ENCODE measurements around the gene RUNX2.
"Not testable (repeated sequence)": the region's sequence is repeated elsewhere in the genome, so short reads cannot be mapped to it uniquely, and the experiment has no call there.

RUNX2 gene

DNA sequence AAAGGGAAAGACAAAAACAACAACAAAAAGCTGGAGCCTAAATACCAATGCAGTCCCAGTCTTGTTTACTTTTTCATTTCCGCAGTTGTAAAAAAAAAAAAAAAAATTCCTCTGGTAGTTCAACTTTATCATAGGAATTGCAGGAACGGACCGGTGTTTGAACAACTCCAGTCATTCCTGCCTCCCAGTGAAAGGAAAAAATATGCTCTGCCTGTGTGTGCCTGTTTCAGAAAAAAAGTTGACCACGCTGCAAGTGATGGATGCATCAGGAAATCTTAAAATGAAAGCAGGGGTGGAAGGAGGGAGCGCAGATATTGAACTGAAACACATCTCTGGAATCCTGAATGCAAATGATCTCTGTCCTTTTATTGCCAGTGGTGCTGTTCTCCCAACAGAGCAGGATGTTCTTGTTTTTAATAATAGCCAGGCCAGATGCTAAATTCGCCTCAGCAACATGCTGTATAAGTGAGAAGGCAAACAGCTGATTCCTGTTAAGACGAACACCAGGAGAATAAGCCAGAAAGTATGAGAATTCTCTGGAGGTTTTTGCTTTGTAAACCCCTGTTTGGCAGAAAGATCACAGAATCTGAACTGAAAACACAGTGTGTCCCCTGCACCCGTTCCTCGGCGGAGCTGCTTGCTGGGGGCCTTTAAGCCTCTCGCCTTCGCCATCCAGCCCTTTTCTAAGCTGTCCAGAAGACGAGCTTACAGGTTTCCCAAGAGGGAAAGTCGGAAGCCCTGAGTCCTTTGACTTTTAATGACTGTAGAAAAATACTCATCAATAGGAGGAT is 228.0 kb downstream of the RUNX2 start:
- no peak for DNase-seq (ENCODE audit: low read depth, low spot score)

GRCh38 chr6:45556828-45557227 is 228.7 kb downstream of the RUNX2 start:
- DNase-seq (ENCODE audit: low read depth, low spot score), result no peak

DNA sequence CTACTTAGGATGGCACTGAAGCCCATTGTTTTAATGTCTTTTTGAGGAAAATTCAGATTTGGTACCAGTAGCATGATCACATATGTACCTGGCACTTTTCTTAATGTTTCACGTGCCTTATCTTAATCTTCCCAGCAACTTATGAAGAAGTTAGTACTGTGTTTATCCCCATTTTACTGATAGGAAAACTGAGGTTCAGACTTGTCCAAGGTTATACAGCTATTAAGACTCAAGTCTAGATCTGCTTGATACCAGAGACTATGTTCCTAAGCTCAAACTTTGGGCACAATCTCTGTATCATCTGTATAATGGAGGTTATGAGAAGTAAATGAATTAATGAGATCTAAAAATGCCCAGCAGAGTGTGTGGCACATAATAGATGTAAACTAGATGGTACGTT is 229.3 kb downstream of the RUNX2 start:
- DNase-seq (ENCODE audit: low read depth, low spot score), result no peak

DNA sequence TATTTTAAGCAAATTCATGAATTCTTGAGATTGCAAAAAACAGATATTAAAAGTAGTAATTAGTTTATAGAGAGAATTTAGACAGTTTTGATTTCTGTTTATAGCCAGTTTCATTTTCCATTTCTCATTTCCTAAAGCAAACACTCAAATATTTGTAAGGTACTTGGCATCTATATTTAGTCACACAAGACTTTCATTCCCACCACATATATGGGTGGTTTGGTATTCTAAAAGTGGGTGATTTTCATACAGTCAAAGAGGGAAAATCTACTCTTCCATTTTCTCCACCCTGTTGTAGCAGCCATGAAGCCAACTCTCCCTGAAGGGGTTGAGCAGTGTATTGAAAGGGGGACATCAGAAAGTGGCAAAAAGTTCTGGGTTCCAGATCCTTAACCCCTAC is 230.7 kb downstream of the RUNX2 start:
- no peak for DNase-seq (ENCODE audit: low read depth, low spot score)

DNA sequence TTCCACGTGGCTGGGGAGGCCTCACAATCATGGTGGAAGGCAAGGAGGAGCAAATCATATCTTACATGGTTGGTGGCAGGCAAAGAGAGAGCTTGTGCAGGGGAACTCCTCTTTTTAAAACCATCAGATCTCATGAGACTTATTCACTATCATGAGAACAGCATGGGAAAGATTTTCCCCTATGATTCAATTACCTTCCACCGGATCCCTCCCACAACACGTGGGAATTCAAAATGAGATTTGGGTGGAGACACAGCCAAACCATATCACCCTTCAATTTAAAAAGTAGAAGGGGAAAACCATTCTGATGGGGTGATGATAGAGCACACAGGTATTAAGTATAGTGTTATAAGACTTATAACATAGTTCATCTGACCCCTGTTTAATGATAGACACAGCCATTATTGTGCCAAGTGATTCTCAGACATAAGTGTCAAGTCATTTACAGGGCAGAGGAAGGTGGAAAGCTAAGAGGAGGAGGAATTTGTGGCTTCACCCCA is 232.2 kb downstream of the RUNX2 start:
- not testable (repeated sequence) for DNase-seq (ENCODE audit: low read depth, low spot score)

DNA sequence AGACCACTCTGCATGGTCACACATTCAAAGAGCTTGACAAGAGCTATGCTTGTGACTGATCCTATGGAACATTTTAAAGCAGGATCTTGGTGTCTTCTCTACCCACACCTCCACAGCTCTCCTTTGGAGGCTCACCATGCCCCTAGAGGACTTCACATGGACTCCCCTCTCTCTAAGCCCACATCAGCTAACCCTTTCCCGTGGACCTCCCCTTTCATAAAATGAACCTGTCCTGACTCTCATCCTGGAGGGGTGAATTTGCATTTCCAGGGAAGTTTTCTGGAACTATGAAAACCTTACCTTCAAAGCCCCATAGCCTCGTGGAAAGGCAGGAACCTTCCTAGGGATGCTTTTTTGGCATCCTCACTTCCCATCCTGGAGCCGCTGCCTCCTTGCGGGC is 234.0 kb downstream of the RUNX2 start:
- DNase-seq (ENCODE audit: low read depth, low spot score), result no peak

GRCh38 chr6:45563041-45563440 is 234.9 kb downstream of the RUNX2 start:
- DNase-seq (ENCODE audit: low read depth, low spot score), result no peak

DNA sequence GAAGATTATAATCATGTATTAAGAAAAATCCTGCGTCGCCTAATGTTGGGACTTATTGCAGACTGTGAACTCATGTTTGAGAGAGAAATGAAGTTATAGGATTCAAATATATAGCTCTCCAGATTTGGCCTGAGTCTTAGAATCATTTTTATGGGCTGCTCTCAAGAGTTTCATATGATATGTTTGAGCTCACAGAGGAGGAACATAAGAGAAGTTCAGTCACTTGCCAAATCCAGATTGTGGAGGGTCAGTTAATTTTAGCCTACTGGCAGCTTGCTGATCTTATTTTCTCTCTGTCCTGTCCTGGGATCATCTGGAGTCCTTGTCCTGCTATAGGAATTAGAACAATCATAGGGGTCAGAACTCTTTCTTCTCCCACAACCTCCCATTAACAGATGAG is 235.7 kb downstream of the RUNX2 start:
- no peak for DNase-seq (ENCODE audit: low read depth, low spot score)

- no peak for DNase-seq (ENCODE audit: low read depth, low spot score)
Observed at GRCh38 chr6:45566882-45567281, 238.8 kb downstream of the RUNX2 start.

- no peak for DNase-seq (ENCODE audit: low read depth, low spot score)
Observed at GRCh38 chr6:45567879-45568278, 239.7 kb downstream of the RUNX2 start.

GRCh38 chr6:45568626-45569025 is 240.5 kb downstream of the RUNX2 start:
- DNase-seq (ENCODE audit: low read depth, low spot score), result no peak

DNA sequence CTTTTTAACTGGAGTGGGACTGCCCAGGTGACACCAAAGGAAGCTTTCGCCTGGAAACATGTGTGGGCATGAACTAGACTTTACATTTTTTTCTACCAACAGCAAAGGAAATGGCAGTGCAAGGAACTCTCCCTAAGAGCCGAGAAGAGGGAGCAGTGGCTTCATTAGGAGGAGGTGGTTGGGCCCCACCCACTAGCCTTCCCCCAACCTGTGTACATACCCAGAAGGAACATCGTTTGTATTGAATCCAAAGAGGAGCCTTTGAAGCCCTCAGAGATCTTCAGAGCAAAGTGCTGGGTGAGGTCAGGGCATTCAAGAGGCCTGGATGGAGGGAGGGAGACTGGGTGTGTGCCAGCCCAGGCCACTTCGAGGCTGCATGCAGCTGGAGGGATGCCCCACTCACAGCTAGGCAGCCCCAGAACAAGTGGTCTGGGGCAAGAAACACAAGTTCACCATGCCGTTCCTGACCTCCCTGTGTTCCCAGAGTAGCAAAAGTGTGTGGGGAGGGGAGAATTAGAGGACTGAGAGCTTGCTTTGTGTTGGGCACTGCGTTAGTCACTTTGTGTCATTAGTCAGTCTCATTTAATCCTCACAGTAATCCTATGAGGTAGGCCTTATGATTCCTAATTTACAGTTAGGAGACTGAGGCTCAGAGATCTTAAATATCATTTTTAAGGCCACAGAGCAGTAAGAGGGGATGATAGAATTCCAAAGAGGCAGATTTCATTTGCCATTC is 241.2 kb downstream of the RUNX2 start:
- DNase-seq (ENCODE audit: low read depth, low spot score), result no peak

DNA sequence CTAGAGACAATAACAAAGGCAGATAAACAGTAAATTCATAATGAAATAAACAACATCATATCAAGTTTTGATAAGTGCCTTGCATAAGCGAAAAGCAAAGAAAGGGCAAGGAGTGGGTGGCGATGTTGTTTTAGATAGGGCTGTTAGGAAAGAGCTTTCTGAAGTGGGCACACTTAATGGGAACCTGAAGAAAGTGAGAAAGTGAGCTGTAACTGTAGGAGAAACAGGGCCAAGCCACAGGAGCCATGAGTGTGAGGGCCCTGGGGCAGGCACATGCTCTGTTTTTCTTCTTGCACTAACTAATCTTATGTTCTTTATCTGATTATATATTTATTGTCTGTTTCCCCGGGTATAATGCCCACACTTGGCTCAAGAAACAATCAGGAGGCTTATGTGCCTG is 243.0 kb downstream of the RUNX2 start:
- no peak for DNase-seq (ENCODE audit: low read depth, low spot score)

- DNase-seq (ENCODE audit: low read depth, low spot score), result no peak
Observed at GRCh38 chr6:45572833-45573232, 244.7 kb downstream of the RUNX2 start.

GRCh38 chr6:45574014-45574461 is 245.9 kb downstream of the RUNX2 start:
- DNase-seq (ENCODE audit: low read depth, low spot score), result no peak

DNA sequence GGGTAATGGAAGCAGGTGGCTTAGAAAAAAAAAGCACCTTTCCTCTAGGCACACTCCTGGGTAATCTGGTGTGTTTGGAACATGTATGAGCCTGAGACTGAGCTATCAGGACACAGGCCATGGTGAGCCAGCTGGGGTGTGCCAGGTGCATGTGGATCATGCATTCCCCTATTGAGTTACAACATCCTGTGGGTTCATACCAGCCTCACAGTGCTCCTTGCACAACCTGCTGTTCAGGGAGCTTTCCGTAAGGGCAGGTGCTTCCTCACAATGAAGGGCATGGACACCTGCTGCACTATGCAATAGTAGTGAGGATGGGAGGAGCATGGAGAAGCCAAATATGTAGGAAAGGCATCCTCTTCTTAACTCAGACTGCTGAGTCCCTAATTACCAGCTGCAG is 246.8 kb downstream of the RUNX2 start:
- no peak for DNase-seq (ENCODE audit: low read depth, low spot score)

DNA sequence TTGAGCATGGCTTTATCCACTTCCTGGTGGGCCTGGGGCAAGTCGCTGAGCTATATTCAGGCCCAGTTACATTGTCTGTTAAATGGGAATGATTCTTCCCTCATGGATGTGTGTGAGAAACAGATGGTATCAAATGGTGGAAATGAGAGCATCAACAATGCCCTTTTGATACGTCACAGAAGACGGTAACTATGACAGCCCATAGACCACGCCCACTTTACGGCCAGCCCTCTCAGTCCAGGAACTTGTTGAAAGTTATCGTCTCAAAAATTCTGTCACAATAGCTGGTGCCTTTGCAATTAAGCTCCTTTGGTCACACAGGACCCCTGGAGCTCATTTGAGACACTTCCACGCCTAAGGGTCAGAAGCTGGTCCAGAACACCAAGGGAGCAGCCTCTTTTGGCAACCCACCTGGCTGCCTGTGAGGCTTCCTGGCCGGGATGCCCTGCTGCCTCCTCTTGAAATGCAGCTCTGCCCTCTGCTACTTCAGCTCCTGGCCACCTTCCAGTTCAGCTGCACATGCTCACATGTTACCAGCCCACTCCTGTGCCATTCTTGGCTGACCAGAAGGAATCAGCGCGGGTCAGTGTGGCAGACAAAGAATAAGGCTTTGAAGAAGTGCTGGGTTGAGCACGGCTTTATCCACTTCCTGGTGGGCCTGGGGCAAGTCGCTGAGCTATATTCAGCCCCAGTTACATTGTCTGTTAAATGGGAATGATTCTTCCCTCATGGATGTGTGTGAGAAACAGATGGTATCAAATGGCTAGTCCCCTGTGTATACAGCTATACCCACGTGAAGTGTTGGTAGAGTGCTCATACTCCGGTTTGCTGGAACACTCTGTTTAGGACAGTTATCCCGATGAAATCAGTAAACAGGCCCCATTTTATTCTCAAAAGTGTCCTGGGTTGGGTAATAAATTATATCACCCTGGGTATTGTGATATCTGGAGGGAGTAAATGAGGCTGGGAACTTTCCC is 248.8 kb downstream of the RUNX2 start:
- no peak for DNase-seq (ENCODE audit: low read depth, low spot score)

GRCh38 chr6:45577836-45578504 is 249.8 kb downstream of the RUNX2 start:
- DNase-seq (ENCODE audit: low read depth, low spot score), result no peak

- no peak for DNase-seq (ENCODE audit: low read depth, low spot score)
Observed at GRCh38 chr6:45584127-45584526, 256.0 kb downstream of the RUNX2 start.

- DNase-seq (ENCODE audit: low read depth, low spot score), result no peak
Observed at GRCh38 chr6:45586216-45587171, 258.4 kb downstream of the RUNX2 start.

Measured in brain pericyte (primary cell).